ENCODE measurements around the gene ISLR. TPM values are rescaled to one million over a fixed set of nuclear protein-coding genes. Genes with fewer than 3 reads are reported as not detected.

Gene ISLR
- polyA plus RNA-seq, 2 of the 4 experiments (the other 2 are of a cell fraction) = 0.10 to 0.43 TPM

- peak overlapping the region; percentile 72 to 97 for H3K27ac ChIP-seq
- WGBS (ENCODE audit: missing lambda C conversion rate) = 79% methylated on average over 18 of the region's 18 CpGs
- DNase-seq (ENCODE audit: low read depth in 1 of 2, low spot score in 1 of 2) (no peak), FAIRE-seq (no peak), ATAC-seq (no peak)
- no peak for TF ChIP-seq CHD2 (IDR thresholded peaks at IDR 0.05; ENCODE audit: low read length, partially characterized antibody)
- TF ChIP-seq CBX2 (IDR thresholded peaks at IDR 0.05; ENCODE audit: borderline replicate concordance, low read depth) = no peak
- no peak for TF ChIP-seq TP53 (CRISPR knock-in tag; IDR thresholded peaks at IDR 0.05)
- TF ChIP-seq, protein P1, sequence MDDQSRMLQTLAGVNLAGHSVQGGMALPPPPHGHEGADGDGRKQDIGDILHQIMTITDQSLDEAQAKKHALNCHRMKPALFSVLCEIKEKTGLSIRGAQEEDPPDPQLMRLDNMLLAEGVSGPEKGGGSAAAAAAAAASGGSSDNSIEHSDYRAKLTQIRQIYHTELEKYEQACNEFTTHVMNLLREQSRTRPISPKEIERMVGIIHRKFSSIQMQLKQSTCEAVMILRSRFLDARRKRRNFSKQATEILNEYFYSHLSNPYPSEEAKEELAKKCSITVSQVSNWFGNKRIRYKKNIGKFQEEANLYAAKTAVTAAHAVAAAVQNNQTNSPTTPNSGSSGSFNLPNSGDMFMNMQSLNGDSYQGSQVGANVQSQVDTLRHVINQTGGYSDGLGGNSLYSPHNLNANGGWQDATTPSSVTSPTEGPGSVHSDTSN (IDR thresholded peaks at IDR 0.05) = no peak
- TF ChIP-seq RNF2 (IDR thresholded peaks at IDR 0.05; ENCODE audit: borderline replicate concordance, low read depth) = no peak
- TF ChIP-seq ELK1 (IDR thresholded peaks at IDR 0.05; ENCODE audit: low read depth, low read length) = no peak
- no peak for TF ChIP-seq EHMT2 (IDR thresholded peaks at IDR 0.05; ENCODE audit: low read depth)
- no peak for TF ChIP-seq JUNB (IDR thresholded peaks at IDR 0.05)
- no peak for TF ChIP-seq ATOH8 (CRISPR knock-in tag; IDR thresholded peaks at IDR 0.05; ENCODE audit: low read depth)
- TF ChIP-seq NPAS2 (CRISPR knock-in tag; IDR thresholded peaks at IDR 0.05; ENCODE audit: borderline replicate concordance) = no peak
- TF ChIP-seq POLR2AphosphoS2 (conservative IDR thresholded peaks at IDR 0.05; ENCODE audit: low read length) = no peak
- peak overlapping the region; percentile 85 for H3K4me2 ChIP-seq
- POLR2A ChIA-PET = no interaction called here
- CTCF ChIA-PET = no interaction called here
- H3K4me3 ChIP-seq = peak overlapping the region; percentile 46
- H3K9me3 ChIP-seq = no peaks in the 10 kb centered on the region
- H3K4me1 ChIP-seq = peaks cover 6% of the 10 kb centered on the region
Observed at GRCh38 chr15:74136814-74137536, 36.5 kb upstream of the ISLR start.

GRCh38 chr15:74137537-74137894 lies 36.0 kb upstream of the ISLR start:
- Histone ChIP-seq H3K9me3 (no peaks in the 10 kb centered on the region), H3K27ac (peak overlapping the region in 1 of 2 experiments; percentile 97; a peak in 1 of 6 replicates), H3K4me2 (no peak overlapping the region), H3K4me1 (peaks cover 6% of the 10 kb centered on the region), H3K4me3 (no peak overlapping the region)
- CTCF ChIA-PET = no interaction called here
- no peak for ATAC-seq
- DNase-seq (ENCODE audit: low read depth in 1 of 2, low spot score in 1 of 2) = no peak
- no peak for FAIRE-seq
- TF ChIP-seq, protein P2, sequence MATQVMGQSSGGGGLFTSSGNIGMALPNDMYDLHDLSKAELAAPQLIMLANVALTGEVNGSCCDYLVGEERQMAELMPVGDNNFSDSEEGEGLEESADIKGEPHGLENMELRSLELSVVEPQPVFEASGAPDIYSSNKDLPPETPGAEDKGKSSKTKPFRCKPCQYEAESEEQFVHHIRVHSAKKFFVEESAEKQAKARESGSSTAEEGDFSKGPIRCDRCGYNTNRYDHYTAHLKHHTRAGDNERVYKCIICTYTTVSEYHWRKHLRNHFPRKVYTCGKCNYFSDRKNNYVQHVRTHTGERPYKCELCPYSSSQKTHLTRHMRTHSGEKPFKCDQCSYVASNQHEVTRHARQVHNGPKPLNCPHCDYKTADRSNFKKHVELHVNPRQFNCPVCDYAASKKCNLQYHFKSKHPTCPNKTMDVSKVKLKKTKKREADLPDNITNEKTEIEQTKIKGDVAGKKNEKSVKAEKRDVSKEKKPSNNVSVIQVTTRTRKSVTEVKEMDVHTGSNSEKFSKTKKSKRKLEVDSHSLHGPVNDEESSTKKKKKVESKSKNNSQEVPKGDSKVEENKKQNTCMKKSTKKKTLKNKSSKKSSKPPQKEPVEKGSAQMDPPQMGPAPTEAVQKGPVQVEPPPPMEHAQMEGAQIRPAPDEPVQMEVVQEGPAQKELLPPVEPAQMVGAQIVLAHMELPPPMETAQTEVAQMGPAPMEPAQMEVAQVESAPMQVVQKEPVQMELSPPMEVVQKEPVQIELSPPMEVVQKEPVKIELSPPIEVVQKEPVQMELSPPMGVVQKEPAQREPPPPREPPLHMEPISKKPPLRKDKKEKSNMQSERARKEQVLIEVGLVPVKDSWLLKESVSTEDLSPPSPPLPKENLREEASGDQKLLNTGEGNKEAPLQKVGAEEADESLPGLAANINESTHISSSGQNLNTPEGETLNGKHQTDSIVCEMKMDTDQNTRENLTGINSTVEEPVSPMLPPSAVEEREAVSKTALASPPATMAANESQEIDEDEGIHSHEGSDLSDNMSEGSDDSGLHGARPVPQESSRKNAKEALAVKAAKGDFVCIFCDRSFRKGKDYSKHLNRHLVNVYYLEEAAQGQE (IDR thresholded peaks at IDR 0.05) = no peak
- TF ChIP-seq EHF (CRISPR knock-in tag; IDR thresholded peaks at IDR 0.05) (no peak), PHF8 (IDR thresholded peaks at IDR 0.05; ENCODE audit: borderline replicate concordance, low read depth) (no peak), POLR2AphosphoS2 (conservative IDR thresholded peaks at IDR 0.05; ENCODE audit: low read length) (no peak), SREBF2 (IDR thresholded peaks at IDR 0.05) (no peak), ZSCAN20 (CRISPR knock-in tag; IDR thresholded peaks at IDR 0.05) (no peak), HOXB5 (CRISPR knock-in tag; IDR thresholded peaks at IDR 0.05) (no peak), MAZ (IDR thresholded peaks at IDR 0.05; ENCODE audit: borderline replicate concordance, low read depth, low read length) (no peak), RARB (CRISPR knock-in tag; IDR thresholded peaks at IDR 0.05) (no peak), NR3C1 (IDR thresholded peaks at IDR 0.05) (no peak), CEBPB (IDR thresholded peaks at IDR 0.05) (no peak)
- TF ChIP-seq, protein P1 (IDR thresholded peaks at IDR 0.05) = no peak
- POLR2A ChIA-PET = no interaction called here
- WGBS (ENCODE audit: missing lambda C conversion rate) = 83% methylated on average over 2 of the region's 2 CpGs

All from A549 (cell line).